Stimulated activated CD8-positive, alpha-beta memory T cell treated with anti-CD3 and anti-CD28 coated beads, Interleukin-7, amount 100 ng/mL, for 4 hours (primary cell): Measurements from ENCODE around the gene NCAN.
A peak's percentile ranks its signal among the peaks of the same experiment; 100 is the strongest.
"Not testable (repeated sequence)": the region's sequence is repeated elsewhere in the genome, so short reads cannot be mapped to it uniquely, and the experiment has no call there.

Source experiments
- DNase-seq, 2 donors: peaks; one replicate each; pipeline ENCODE4 v3.0.0-alpha.2; 2020; ENCODE audit warnings: low read depth in 2 of 2

Gene NCAN

GRCh38 chr19:19193926-19194325 lies 17.8 kb upstream of the NCAN start:
- no peak for DNase-seq

GRCh38 chr19:19201697-19202630 lies 9.8 kb upstream of the NCAN start:
- DNase-seq, result no peak

- DNase-seq, result no peak
These were observed 9.1 kb upstream of the NCAN start for GRCh38 chr19:19202707-19203011.

GRCh38 chr19:19203012-19203856 lies 8.5 kb upstream of the NCAN start, which contains the start of gene NR2C2AP:
Gene NR2C2AP, minus strand, starts transcription at chr19:19203414. Its CDS starts 354 bp downstream, at chr19:19203060.
- DNase-seq, result peak; percentile 86 to 89

- DNase-seq, result no peak
These were observed 7.6 kb upstream of the NCAN start for GRCh38 chr19:19204181-19204580.

GRCh38 chr19:19205416-19206410 lies 6.0 kb upstream of the NCAN start:
- no peak for DNase-seq

- no peak for DNase-seq
These were observed 4.8 kb upstream of the NCAN start for GRCh38 chr19:19206938-19207337.

- DNase-seq, result no peak
These were observed 3.9 kb upstream of the NCAN start for GRCh38 chr19:19207637-19208572.

- no peak for DNase-seq
These were observed 2.4 kb upstream of the NCAN start for GRCh38 chr19:19209372-19209771.

- no peak for DNase-seq
These were observed 1.2 kb downstream of the NCAN start for GRCh38 chr19:19212916-19213315.

GRCh38 chr19:19213426-19214158 lies 1.8 kb downstream of the NCAN start:
- DNase-seq, result no peak

- no peak for DNase-seq
These were observed 2.4 kb downstream of the NCAN start for GRCh38 chr19:19214159-19214490.

GRCh38 chr19:19214892-19215291 lies 3.1 kb downstream of the NCAN start:
- no peak for DNase-seq

- DNase-seq, result no peak
These were observed 4.0 kb downstream of the NCAN start for GRCh38 chr19:19215792-19216191.

GRCh38 chr19:19217099-19217498 lies 5.3 kb downstream of the NCAN start:
- DNase-seq, result no peak

GRCh38 chr19:19218911-19219310 lies 7.2 kb downstream of the NCAN start:
- DNase-seq, result no peak

GRCh38 chr19:19221000-19221399 lies 9.2 kb downstream of the NCAN start:
- not testable (repeated sequence) for DNase-seq

- no peak for DNase-seq
These were observed 11.3 kb downstream of the NCAN start for GRCh38 chr19:19223060-19223459.

- no peak for DNase-seq
These were observed 11.9 kb downstream of the NCAN start for GRCh38 chr19:19223636-19224035.
